HL-60/S4 treated with retinoic acid at 250 ng/mL for 4 days and 3 days (cell line): ENCODE results near the gene UBXN10.

Source experiments
- in situ Hi-C: fragments of 300-500 bp; cut with MboI; formaldehyde crosslinking; loops from 2 replicates; pipeline ENCODE4 v1.7.0; 2022; ENCODE audit warnings: low sequenced_read_pairs

Gene UBXN10

DNA sequence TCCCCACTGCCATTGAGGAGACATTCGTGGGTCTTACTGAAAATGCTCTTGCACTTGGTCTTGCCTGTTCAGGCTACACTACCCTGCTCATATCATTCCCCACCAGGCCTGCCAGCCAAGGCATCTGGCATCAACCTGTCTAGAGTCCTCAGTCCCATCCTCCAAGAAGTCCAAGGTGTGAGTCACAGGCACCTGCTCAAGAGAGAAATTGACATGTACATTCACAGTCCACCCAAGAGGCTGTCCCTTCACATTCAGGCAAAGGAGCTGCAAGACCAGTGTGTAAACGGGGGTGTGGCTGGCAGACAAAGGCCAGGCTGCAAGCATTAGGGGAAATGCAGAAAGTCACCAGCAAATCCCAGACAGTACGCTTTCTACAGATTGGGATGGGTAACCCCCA lies 13.5 kb downstream of the UBXN10 start:
- in situ Hi-C loops: no loop called here

DNA sequence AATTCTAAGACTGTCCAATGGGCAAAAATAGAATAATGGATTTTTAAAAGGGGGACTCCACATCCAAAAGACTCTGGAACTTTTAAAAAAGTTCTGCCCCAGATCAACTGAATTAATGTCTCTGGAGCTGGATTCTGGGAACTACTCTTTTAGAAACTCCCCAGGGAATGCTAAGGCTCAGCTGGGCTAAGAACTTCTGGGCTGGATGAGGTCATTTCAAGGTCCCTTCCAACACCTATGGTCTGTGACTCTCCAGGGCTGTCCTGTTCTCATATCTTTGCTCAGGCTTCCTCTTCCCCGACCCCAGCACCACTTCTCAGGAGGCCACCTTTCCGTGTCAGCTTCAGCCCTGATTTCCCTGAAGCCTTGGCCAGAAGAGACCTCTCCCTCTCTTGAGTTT lies 13.9 kb downstream of the UBXN10 start:
- in situ Hi-C loops: loop anchor here (25.0 kb wide), 1 partner anchor 287 kb away; the partner anchor contains the start of gene CAMK2N1

DNA sequence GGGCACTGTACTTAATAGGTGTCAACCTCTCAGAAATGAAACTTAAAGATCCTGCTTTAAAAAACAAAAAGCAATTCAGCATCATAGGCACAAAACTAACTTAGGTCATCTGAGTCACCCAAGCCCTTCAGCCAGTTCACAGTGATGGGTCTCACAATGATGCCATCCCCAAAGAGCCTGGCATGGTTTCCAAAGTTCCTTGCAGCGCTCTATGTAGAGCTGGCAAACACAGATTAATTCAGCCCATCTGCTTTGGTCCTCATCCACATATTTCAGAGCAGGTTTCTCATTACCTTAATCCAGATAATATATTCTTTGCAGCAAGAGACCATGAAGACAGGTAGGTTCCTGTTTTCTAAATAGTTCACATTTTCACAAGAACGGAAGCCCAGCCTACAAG lies 15.1 kb downstream of the UBXN10 start:
- in situ Hi-C loops: loop anchor here (25.0 kb wide), 1 partner anchor 286 kb away; the partner anchor contains the start of gene CAMK2N1

DNA sequence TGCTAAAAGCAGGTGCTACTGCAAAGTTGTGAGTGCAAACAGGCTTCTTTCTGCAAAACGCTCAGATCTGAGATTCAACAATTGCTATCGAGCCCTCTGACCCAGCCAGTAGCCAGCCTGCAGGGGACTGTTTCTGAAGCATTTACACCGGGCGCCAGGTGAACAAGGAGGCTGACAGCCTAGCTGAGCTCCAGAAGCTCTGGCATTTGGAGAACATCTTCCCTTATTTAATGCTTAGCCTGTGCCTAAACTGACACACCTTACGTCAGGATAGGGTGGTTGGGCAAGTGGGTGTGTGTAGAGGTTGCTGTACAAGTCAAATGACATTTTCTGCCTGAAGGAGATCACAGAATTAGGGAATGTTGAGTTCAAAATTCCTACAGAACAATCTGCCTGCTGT lies 16.3 kb downstream of the UBXN10 start:
- in situ Hi-C loops: loop anchor here (25.0 kb wide), 1 partner anchor 285 kb away; the partner anchor contains the start of gene CAMK2N1

DNA sequence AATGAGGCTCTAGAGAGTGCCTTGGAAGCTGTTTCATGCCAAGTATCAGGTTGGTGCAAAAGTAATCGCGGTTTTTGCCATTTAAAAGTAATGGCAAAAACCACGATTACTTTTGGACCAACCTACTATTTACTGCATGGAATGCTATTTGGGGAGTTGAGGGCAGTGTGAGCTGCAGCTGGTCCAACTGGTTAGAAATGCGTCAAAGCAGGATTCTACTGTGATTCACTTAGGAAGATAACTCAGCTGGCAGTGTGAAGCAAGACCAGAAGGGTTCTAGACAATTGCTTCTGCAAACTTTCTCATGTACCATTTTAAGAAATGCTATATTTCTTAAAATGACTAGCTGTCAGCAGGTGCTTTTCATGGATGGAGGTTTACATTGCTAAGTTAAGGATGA lies 21.6 kb downstream of the UBXN10 start:
- in situ Hi-C loops: loop anchor here (25.0 kb wide), 1 partner anchor 280 kb away; the partner anchor contains the start of gene CAMK2N1

DNA sequence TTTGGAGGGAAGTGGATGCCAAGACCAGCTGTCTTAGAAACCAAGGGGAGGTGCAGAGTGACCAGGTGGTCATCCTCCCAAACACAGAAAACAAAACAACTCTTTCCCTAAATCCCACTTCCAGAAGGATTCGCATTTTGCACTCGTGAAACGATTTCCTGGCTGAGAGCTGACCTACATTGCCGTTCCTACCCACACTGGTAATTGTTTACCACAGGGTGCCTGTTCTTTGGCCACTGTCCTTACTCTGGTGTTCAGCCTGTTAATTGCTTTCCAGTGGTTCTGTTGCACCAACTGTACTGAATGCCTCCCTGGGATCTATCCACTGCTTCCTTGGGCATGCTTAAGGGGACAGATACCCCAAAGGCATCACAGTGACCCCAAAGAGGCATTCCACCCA lies 23.6 kb downstream of the UBXN10 start:
- in situ Hi-C loops: loop anchor here (25.0 kb wide), 1 partner anchor 278 kb away; the partner anchor contains the start of gene CAMK2N1

DNA sequence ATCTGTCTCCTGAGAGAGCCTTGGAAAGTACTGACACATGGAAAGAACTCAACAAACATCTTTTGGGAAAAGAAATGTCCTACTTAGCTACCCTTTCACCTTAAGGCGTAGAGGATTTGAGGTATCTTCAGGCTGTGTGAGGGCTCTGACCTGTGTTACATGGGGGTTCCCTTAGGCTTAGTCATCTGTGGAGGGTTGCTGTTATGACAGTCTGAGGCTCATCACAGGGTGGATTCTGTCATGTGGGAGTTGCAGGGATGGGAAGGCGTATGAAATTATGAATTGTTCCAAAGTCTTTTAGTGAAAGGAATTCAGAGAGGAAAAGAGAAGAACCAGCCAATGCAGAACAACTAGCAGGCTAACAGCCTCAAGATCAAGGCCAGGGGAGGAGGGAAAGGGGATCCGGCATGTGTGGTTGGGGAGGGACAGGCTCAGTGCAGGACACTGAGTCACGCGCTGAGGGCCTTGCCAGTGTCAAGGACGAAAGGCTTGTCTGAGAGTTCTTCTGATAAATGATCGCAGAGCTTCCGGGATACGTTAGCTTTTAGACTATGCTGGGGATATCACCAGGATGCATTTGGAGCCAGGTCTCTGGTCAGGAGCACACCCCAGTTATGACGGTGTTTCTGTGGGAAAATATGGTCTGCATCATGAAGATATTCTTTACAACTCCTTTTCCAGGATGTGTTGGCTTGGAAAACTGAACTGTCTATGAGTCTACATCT lies 25.0 kb downstream of the UBXN10 start:
- in situ Hi-C loops: loop anchor here (25.0 kb wide), 1 partner anchor 276 kb away; the partner anchor contains the start of gene CAMK2N1

DNA sequence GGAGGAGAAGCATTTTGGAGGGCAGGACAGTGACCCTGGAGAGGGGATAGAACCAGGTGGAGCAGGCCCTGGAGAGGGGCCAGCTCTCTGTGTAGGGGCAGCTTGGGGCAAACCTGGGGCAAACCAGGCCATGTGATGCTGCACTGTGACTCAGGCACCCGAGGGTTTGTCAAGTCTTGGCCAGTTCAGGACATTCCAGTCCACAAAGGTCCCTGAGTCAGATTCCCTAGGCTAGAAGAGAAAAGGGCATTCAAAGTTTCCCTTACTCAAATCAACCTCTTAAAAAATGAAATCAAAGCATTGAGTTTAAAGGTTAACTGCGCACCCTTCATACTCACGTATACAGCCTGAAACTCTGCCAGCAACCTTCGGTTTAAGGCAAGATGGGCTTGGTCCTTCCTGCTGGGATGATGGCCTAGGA lies 25.6 kb downstream of the UBXN10 start:
- in situ Hi-C loops: loop anchor here (25.0 kb wide), 1 partner anchor 276 kb away; the partner anchor contains the start of gene CAMK2N1

DNA sequence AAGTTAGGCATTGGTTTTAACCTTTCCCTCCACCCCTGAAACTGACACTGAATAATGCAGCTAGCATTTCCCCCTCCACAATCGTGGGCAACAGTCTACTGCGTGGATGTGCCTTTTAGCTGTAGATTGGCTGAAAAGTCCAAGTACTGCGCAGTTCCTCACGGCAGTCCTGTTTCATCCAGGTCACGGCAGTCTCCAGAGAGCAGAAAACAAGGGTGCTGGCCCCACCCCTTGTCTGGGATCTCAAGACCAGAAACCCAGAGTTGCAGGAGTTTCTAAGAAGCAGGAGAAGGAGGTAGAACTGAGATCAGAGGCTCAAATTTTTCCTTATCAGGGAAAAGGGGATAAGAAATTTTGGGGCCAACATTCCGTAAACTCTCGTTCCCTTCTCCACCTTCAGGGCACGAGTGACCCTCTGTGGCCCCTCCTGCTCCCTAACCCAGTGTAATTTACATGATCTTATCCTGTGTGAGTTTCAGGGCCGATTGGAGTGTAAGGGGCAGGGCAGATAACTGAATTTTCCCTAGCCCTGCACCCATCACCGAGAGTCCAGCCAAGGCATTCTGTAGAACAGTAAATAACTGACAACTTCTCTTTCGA lies 26.3 kb downstream of the UBXN10 start:
- in situ Hi-C loops: loop anchor here (25.0 kb wide), 1 partner anchor 275 kb away; the partner anchor contains the start of gene CAMK2N1

DNA sequence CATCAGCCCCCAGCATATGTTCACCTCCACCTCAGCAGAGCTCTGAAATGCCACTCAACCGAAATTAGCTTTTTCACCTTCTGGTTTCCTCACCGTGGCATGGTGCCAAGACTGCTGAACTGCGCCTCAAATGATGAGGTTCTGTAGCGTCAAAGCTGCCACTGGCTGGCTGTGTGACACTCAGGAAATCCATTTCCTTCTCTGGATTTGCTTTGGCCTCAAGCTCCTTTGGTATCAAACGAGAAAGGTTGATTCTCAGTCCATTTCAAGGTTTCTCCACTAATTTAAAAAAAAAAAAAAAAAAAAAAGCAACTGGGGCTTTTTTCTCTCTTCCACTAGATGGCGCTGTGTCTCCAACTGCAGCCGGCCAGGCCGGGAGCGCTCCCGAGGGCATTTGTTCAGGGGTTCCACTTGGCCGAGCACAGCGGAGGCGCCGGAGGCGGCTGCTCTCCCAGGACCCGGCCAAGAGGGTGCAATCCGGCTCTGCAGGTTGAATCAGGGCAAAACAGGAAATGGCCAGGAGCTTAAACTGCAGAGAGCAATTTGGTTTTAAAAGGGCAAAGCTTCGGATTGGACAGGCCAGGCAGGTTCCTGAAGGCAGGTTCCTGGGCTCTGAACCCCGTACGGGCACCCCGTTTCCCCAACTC lies 26.9 kb downstream of the UBXN10 start:
- in situ Hi-C loops: loop anchor here (25.0 kb wide), 1 partner anchor 274 kb away; the partner anchor contains the start of gene CAMK2N1

DNA sequence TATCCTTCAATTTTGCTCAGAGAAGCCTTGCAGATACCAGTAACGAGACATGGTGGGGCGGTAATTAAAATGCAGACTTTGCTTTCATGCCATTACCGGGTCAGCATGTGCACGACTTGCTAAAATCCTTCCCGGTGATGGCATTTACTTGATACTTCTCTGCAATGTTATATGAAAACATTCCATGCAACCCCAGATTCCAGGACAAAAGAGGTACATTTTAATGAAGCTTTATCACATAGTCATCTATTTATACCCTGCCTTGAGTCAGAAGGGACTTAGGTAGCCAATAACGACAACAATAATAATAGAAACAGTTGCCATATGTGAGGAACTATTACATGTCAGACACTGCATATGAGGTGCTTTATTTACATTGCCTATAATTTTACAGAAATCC lies 29.8 kb downstream of the UBXN10 start:
- in situ Hi-C loops: loop anchor here (25.0 kb wide), 1 partner anchor 272 kb away; the partner anchor contains the start of gene CAMK2N1

DNA sequence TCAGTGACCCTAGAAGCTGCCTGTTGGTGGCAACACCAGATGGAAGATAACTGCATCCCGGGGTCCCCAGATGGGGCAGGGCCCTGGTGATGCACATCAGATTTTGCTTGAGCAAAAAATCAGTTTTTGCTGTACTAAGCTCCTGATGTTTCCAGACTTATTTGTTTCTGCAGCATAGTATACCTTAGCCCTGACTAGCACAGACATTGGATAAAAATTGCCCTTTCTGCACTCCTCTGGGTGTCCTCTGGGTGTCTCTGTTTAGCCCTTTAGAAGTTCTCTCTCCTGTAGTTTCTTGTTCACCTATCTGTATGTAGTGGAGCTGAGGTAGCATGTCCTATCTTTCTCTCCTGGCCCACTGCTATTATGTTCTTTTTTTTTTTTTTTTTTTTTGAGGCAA lies 30.7 kb downstream of the UBXN10 start:
- in situ Hi-C loops: loop anchor here (25.0 kb wide), 1 partner anchor 271 kb away; the partner anchor contains the start of gene CAMK2N1

DNA sequence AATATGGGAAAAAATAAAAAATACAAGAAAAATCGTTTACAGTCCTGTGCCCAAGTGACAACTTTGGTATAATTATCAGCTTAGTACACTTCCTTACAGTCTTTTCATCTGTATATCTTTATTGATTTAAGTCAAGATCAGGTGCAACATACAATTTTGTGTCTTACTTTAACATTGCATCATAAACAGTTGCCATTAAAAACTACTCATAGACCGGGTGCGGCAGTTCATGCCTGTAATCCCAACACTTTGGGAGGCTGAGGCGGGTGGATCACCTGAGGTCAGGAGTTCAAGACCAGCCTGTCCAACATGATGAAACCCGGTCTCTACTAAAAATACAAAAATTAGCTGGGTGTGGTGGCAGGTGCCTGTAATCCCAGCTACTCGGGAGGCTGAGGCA lies 33.2 kb downstream of the UBXN10 start:
- in situ Hi-C loops: loop anchor here (25.0 kb wide), 1 partner anchor 268 kb away; the partner anchor contains the start of gene CAMK2N1

DNA sequence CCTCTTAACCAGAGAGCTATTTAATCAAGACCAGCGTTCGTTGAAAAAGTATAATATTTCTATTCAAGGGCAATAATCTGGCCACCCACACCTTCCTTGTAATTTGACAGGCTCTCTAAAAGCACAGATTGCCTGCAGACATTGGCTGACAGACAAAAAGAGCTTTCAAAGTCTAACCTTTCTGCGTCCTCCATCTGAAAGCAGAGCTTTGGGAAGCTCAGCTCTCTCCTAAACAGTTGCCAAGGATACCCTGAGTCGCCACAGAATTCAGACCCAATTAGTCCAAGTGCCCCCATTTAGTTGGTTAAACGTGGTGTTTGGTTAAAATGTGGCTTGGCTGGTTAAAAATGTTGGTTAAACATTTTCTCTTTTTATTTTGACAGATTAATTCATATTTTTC lies 34.1 kb downstream of the UBXN10 start:
- in situ Hi-C loops: loop anchor here (25.0 kb wide), 1 partner anchor 267 kb away; the partner anchor contains the start of gene CAMK2N1

DNA sequence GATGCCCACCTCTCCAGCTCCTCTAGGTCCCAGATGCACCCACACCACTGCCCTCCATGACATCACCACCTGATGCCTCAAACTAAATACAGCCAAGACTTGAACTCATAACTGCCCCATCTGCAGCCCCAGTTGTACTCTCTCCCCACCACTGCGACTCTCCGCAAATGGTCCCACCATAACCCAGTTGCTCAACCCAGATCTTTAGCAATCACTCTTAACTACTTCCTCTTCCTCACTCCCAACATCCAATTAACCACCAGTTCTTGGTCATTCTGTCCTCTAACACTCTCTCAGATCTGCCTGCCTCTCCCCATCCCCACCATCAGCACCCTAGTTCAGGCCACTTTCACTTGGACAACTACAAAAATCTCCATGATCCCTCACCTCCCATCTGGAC lies 37.2 kb downstream of the UBXN10 start:
- in situ Hi-C loops: loop anchor here (25.0 kb wide), 1 partner anchor 264 kb away; the partner anchor contains the start of gene CAMK2N1

DNA sequence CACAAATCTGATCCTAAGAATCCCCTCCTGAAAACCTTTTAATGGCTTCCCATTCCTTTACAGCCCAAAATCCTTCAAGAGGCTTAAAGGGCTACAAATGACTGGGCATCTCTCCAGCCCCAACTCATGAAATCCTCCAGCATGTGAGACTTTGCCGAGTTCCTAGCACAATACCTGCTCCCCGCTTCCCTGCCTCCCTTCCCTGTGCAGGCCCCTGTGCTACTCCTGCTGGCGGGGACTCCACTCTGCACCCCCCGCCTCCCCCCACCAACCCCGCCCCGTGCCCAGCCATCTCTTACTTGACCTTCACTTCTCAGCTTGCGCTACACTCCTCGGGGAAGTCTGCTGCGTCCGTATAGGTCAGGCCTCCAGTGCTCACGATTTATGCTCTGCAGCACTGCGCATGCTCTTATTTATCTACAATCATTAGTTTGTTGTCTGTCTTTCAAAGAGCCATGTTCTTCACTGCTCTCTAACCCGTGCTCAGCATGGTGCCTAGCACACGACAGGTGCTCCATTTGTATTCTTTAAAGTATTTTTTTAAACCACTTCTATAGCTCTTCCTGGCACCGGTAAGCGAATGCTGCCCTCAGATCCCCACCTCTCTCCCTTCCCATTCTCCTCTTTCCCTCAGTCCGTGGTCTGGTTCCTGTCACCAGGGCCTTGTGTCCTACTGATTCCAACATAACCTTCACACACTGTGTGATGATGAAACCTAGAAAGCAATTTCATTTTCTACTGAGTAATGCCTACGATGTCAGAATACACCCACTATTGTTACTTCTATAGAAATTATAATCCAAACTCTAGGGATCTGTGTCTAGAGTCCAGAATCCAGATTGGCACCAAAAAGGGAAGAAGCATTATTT lies 37.9 kb downstream of the UBXN10 start:
- in situ Hi-C loops: loop anchor here (25.0 kb wide), 1 partner anchor 264 kb away; the partner anchor contains the start of gene CAMK2N1

DNA sequence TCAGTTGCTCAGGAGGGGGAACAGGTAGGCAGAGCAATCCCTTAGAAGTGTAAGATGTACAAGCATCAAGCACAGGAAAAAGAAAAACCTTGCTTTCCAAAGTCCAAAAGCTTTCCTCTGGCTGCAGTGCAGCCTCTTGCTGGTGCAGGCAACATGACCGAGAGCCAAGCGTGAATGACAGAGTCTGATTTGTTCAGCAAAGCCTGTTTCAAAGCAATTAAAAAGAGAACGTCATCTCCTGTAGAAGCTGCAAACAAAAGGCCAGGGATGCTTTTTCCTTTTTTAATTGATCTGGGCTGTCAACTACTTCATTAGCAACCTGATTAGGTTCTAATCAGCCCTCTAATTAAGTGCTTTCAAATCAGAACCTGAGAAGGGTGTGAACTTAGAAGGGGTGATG lies 38.6 kb downstream of the UBXN10 start:
- in situ Hi-C loops: loop anchor here (25.0 kb wide), 1 partner anchor 263 kb away; the partner anchor contains the start of gene CAMK2N1

DNA sequence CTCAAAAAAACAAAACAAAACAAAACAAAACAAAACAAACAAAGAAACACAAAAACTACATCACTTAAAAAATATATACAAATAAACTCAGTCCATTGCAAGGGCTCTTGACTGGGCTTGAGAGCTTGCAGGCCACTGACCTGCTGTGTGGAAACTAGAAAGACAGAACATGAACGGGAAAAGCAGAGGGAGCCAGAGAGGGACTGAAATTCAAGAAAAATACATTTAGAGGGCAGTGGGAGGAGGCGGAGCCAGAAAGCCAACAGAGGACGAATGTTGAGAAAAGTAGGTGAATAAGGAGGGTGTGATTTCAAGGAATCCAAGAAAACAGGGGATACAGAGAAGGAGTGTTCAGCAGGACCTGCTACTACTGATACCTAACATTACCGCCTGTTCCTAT lies 41.8 kb downstream of the UBXN10 start:
- in situ Hi-C loops: no loop called here

DNA sequence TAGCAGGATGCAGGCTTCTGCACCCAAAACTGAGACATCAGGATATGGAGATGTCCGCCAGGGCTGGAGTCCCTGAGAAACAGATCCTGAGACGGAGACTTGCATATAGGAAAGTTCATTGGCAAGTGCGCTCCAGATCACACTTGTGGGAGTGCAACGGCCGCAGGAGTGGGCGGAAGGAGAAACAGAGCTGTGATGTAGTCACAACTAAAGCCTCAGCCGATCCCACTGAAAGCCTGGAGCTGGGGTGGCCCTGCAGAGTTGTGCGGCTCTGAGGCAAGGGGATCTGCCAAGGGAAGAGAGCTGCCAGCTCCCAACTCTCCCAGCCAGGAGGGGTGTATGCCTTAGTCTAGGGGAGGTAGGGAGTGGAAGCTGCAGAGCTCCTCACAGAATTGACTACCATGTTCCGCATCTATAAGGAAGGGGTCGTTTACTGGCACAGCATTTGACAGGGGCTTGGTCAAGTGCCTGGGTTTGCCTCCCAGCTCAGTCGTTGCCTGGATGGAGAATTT lies 42.5 kb downstream of the UBXN10 start:
- in situ Hi-C loops: no loop called here

DNA sequence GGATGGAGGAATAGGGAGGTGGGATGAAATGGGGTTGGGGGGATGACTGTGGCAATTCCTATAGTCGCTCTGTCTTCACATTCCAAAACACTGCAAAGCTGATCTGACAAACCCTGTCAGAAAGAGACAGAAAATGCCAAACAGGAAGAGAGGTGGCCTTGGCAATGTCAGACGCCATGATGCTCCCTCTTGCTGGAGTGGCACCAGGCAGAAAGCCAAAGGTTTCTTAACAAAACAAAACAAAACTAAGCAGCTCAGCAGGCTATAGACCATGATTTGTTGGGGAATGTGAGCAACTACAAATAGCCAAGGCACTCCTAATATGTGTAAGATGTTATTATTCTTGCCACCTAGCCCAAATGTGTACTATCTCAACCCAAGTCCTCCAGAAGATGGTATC lies 43.3 kb downstream of the UBXN10 start:
- in situ Hi-C loops: no loop called here
